ENCODE results near the gene KIF4A. TPM values are rescaled to one million over a fixed set of nuclear protein-coding genes. Genes with fewer than 3 reads are reported as not detected.

The KIF4A gene
- total RNA-seq, 1 donor from 2014 or later, result 9.4 TPM

DNA sequence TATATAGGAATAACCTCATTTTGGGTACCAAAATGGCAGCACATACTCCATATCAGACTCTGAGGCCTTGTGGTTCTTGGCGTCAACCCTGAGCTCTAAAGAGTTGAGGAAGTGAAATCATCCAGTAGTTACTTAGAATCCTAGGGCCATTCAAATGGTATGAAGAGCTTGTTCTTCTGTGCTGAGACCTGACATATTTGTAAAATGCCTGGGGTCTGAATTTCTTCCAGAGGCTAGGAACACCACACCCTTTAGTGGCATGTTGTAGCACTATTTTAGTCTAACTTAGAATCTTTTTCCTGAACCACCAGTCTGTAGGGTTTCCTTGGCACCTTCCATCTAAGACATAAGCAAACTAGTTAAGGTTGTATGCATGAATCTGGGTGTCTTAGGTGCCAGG, 115.1 kb downstream of the KIF4A start:
- ATAC-seq, result no peak

DNA sequence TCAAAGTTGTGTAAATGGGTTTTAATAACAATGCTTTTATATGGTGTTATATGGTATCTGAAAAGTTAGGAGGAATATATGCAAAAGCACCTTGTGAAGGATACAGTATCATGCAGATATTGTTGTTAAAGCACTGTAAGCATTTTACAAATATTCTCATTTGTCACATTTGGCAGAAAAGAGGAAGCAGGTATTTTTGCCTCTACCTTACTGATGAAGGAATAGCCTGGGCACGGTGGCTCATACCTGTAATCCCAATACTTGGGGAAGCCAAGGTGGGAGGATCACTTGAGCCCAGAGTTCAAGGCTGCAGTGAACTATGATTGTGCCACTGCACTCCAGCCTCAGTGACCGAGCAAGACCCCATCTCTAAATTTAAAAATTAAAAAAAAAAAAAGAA, 121.0 kb downstream of the KIF4A start:
- ATAC-seq, result no peak

DNA sequence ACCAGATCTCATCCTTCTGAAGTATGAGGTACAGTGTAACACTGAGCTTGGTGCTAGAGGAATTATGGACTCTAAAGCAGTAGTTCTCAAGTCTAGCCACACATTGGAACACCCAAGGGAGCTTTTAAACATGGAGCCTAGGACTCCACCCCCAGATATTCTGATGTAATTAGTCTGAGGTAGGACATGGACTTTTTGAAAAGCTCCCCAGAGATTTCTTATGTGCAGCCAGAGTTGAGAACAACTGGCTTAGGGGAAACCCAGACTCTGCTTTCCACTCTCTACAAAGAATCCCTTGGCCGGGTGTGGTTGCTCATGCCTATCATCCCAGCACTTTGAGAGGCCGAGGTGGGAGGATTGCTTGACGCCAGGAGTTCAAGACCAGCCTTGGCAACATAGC, 121.6 kb downstream of the KIF4A start:
- no peak for ATAC-seq

DNA sequence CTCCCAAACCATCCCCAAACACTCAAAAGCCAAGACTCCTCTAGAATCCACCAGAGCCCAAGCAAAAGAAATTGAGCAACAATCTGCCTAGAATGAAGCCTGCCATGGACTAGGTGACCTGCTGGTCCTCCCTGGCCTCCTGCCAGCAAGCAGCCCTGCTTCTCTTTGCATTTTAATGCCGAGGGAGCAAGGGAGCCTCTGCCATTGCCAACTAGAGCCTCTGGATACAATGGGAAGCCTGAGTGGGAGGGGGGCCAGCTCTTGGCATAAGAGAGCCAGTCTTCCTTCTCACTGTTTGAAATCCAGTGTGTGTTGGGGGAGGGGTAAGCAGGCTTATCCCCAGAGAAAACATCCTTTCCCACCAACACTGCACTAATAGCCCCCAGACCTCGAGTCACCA, 131.7 kb downstream of the KIF4A start:
- ATAC-seq, result no peak

DNA sequence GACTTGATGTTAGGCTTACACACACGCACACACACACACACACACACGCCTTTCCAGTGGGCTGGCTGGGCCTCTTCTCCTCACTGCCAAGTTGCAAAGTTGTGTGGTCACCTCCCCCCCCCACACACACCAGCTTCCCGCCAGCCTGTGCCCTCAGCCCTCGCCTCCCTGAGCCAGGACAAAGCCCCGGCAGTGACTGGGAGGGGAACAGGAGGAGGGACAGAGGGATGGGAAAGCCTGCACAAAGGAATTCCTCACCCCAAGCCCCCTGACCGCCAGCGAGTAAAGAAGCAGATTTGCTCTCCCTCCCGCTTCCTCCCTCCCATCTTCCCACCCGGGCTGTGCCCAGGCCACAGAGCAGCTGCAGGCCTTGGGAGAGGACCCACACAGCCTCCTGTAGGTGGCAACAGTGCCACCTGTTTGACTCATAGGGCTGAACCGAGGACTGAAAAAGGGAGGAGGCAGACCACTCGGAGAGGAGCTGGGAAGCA, 133.0 kb downstream of the KIF4A start, which contains the start of gene GDPD2:
GDPD2 (plus strand) TSS at position 464 of the 491 bp plus-strand sequence. CDS start 1,671 bp downstream, outside the sequence.
- ATAC-seq, result peak; percentile 75

DNA sequence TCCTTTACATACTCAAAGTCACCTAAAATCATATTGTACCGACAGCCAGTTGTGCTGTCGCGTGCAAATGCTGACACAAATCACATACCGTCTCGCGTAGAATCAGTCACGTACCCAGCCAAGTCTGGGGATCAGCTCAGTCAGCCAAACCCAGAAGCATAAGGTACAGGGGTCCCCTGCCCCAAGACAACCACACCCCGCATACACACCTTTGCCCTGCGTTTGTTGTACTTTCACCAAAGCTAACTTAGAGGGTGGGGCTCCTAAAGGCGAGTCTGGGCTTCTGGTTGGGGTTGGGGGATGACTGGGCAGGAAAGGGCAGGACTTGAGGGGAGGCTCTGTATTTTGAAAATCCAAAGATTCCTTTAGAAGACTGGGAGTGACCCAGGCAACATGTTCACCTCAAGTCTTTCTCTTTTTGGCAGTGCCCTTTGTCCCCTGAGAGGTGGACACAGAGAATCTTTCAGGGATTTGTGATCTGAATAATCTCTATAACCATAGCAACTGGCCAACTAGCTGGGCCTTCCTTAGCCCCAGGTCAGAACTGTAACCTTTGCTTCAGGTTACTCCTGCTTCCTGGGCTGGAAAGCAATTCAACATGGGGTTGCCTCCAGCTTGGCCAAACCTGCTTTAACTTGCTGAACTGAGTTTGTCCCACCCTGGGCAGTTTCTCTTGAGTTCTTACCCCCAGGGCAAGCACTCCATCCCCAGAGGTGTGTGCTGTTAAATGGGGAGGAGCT, 134.2 kb downstream of the KIF4A start:
- ATAC-seq, result peak; percentile 45

DNA sequence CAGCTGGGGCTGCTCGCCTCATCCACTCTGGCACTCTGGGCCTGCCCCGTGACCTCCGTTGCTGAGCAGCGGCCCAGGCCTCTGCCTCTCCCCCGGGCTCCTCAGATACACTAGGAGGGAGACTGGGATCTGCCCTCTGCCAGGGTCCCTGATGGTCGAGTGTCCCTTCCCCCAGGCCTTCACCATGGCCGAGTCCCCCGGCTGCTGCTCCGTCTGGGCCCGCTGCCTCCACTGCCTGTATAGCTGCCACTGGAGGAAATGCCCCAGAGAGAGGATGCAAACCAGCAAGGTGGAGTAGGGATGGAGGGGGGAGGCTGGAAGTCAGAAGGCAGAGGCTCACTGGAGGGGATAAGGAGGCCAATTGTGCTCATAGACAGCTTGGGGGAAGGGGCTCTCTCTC, 134.9 kb downstream of the KIF4A start:
- no peak for ATAC-seq

DNA sequence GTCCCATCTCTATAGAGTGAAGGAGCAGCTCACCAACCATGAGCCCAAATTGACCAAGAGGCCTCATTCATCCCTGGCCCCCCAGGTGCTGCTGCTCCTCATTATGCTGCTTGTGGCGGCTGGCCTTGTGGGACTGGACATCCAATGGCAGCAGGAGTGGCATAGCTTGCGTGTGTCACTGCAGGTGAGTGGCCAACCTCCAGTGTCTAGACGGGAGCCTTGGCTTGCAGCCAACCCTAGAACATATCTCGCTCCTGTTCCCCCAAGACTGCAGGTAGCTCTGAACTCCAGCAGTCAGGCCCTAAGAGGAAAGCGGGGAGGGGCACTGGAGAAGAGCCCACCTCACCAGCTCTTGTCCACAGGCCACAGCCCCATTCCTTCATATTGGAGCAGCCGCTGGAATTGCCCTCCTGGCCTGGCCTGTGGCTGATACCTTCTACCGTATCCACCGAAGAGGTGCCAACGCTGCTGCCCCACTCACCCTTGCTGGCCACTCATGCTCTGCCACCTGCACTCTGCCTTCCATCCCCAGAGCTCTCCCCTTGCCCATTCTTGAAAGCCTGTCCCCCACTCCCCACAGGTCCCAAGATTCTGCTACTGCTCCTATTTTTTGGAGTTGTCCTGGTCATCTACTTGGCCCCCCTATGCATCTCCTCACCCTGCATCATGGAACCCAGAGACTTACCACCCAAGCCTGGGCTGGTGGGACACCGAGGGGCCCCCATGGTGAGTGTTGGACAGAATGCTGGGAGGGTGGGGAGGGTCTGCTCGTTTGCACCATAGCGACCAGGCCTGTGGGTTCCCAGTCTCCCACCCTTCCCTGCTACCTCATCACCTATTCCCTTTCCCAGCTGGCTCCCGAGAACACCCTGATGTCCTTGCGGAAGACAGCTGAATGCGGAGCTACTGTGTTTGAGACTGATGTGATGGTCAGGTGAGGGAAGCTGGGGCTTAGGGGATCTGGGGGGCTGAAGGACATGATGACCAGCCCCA, 136.7 kb downstream of the KIF4A start:
- ATAC-seq, result no peak

DNA sequence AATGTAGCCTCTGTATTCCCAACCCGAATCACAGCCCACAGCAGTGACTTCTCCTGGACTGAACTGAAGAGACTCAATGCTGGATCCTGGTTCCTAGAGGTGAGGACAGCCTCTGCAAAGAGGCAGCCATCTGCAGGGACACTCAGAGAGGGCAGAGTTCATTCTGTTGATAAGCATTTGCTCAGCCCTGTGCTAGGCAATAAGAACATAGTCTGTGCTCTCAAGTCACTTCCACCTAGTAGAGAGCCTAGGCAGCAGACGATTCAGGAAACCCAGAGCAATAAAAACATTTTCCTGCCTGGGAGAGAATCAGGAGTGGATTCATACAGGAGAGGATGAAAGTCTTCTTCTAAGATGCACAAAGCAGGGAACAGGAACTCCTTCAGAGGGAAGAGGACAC, 137.5 kb downstream of the KIF4A start:
- ATAC-seq, result no peak

DNA sequence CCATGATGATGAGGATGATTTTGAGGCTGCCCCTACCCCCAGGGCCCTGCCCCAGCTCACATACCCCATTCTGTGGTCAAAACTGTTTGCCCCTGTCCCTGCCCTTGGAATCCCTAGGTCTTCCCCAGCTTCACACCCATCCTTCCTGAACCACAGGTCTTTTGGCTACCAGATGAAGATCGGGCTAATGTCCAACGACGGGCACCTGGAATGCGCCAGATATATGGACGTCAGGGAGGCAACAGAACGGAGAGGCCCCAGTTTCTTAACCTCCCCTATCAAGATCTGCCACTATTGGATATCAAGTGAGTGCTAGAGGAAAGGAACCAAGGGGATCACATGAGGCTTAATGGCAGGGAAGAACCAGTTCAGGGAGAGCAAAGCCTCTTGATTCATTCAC, 139.9 kb downstream of the KIF4A start:
- ATAC-seq, result no peak

DNA sequence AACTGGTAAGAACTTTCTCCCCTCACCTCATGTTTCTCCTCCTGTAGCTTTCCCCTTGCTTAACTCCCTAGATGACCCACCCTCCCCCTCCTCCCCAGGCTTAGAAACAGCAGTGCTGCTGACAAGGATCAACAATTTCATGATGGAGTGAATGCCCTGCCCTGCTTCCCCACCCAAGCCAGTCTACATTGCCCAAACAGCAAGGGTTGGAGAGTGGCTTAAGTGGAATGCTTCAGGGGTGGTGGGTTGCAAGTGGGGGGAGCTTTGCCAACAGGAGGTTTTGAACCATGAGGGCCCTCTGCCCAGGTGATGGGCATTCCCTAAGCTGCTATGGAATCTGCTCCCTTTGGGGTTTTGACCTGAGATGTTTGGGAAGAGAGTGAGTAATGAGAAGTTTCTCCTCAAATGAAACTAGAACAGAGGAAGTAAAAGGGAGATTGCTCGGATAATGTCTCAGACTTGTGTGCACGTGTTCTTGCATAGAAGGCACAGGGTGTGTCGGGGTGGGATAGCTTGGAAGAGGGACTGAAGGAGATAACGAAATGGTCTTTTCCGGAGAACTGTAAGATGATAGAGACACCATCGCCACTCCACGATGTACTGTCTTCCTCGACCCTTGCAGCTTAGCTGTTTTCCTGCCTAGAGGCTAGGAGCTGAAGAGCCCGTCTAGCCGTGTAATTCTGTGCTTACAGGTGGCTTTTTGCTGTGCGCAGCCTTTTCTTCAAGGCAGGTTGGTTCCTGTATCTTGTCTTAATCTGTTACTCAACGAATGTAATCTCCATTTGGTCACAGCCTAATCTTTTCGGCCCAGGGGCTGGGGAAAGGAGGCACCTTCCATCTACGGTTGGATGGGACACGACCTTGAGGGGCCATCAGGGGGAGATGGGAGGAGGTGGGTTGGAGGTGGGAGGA, 143.3 kb downstream of the KIF4A start:
- peak; percentile 13 for ATAC-seq

DNA sequence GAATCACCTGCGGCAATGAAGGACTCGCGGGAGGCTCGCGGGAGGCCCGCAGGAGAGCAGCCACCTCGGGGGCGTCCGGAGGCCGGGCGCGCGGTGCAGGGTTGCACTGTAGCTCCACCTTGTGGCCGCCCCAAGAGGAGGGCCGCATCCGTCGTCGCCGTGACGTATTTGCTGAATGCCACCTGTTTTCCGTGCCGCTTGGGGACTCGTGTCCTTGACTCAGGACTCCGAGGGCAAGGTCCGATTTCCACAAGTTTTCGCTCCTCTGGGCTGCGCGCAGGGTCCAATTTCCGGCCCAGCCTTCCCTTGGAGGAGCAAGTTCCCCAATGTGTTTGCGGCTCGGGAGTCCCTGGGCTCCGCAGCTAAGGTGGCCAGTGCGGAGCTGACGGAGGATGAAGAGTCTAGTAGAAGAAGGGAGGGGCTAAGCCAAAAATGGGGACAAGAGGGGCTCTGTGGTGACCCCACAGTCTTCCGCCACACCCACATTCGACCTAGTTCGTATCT, 144.0 kb downstream of the KIF4A start:
- ATAC-seq, result peak; percentile 84

DNA sequence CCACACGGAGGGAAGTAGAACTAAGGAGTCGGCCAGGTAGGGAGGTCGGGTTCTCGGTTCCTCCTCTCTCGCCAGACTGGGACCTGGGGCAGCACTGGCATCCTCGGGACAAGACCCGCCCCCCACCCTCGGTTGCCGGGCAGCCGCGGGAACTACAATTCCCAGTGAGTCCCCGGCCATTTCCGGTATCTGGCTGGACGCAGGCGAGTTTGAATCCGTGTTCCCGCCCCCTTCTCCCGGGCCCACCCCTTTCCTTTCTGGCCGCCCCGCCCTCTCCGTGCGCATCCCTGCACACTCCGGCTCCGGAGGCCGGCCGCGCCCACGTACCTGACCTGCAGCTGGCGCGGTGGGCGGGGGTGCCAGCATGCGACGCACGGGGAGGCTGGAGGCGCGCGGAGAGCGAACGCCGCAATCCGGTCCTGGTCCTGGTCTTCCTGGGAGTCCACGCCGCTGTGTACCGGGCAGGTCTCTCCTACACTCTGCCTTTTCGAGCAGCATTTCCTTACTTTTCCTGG, 144.5 kb downstream of the KIF4A start:
- peak; percentile 86 for ATAC-seq

DNA sequence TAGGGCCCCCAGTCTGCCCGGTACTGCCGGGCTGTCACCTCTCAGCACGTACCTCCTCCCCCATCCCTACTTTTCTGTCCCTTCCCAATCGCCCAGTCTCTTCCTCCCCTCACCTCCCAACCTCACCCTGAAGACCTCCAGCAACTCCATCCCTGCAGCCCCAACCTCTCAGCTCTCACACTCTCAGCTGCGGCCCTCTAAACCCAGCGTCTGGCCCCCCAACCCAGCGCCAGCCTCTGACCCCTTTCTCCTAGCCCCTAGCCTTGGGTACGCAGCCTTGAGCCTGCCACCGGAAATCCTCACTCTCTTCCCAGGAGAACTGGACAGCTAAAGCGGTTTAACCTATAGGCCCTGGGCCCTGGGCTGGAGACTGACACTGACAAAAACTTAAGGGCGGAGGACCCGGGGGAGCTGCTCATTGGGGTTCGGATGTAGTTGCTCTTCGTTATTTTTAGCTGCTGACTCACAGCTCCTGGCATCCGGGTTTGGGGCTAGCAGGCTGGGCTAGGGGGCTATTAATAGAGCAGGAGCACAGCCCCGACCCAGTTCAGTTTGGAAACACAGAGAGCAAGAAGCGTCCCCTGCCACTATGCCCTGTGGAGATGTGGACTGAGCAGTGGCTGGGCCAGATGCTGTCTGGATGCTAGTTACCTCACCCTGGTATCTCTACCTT, 145.1 kb downstream of the KIF4A start:
- no peak for ATAC-seq

DNA sequence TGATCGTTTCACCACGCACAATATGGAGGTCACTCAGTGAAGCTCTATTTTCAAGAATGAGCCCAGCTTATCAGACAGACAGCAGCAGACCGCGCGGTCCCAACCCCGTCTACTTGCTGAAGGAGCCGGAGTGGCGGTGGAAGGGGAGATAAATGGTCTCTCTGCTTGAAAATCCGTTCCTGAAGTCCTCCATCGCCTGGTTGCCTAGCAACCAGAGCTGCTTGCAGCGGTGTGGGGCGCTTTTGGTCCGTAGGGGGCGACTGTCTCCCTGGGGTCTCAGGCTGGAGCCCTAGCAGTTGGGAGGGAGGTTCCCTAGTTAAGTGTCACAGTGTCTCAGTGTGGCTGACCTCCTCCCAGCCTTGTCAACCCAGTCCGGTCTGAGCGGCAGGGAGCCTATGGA, 146.4 kb downstream of the KIF4A start:
- ATAC-seq, result no peak

DNA sequence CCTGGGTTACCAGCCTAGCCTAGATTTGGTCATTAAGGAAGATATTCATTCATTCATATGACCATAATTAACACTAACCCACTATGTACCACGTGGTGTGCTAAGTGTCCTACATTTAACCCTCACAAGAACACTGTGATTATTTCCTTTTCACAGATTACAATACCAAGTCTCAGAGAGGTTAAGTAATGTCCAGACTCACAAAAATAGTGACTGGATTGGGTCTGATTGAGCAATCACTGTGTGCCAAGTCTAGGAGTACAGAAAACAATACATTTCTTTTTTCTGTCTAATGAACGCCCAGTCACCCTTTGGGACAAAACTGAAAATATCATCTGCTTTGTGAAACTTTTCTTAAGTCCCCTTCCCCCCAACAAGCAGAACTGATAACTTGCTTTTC, 147.1 kb downstream of the KIF4A start:
- no peak for ATAC-seq

DNA sequence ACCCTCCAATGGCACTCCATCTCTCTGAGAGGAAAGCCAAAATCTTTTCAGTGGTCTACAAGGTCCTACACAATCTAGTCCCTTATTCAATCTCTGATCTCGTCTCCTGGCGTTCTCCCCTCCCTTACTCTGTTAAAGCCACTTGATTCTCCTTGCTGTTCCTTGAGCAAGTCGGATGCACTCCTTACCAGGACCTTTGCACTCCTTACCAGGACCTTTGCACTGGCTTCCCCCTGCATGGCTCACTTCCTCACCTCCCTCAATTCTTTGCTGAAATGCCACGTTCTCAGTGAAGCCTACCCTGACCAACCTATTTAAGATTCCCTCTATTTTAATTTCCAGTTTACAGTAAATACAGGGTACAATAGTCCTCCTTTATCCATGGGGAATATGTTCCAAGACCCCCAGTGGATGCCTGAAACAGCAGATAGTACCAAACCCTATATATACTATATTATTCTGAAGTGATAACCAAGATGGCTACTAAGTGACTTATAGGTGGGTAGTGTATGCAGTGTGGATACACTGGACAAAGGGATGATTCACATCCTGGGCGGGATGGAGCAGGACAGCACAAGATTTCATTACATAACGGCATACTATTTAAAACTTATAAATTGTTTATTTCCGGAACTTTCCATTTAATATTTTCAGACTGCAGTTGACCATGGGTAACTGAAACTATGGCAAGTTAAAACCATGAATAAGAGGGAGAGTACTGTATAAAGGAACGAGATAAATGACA, 148.2 kb downstream of the KIF4A start:
- no peak for ATAC-seq

DNA sequence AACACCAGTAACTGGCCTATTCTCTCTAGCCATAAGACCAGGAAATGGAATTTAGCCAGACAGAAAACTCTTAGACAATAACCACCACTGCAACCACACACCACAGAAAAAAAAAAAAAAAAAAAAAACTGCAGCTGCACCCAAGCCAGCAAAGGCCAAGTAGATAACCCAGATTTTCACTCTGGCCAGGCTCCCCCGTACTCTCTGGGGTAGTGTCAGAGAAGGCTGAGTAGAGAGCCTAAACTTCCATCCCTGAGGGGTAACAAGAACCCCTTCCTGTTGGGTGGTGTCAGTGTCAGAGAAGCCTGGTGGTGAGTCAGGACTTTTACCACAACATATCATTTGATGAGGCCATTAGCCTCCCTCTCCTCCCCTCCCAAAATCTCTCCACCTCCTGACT, 149.1 kb downstream of the KIF4A start:
- no peak for ATAC-seq

DNA sequence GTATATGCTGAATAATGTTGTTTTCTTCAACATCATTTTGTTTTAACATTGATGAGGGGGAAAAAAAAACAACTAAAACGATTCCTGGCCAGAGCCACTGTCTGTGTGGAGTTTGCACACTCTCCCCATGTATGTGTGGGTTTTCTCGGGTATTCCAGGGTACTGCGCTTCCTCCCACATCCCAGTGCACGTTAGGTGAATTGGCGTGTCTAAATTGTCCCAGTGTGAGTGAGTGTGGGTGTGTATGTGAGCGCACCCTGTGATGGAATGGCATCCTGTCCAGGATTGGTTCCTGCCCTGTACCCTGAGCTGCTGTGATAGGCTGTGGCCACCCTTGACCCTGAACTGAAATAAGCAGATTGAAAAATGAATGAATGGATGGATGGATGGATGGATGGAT, 152.3 kb downstream of the KIF4A start:
- ATAC-seq, result no peak

DNA sequence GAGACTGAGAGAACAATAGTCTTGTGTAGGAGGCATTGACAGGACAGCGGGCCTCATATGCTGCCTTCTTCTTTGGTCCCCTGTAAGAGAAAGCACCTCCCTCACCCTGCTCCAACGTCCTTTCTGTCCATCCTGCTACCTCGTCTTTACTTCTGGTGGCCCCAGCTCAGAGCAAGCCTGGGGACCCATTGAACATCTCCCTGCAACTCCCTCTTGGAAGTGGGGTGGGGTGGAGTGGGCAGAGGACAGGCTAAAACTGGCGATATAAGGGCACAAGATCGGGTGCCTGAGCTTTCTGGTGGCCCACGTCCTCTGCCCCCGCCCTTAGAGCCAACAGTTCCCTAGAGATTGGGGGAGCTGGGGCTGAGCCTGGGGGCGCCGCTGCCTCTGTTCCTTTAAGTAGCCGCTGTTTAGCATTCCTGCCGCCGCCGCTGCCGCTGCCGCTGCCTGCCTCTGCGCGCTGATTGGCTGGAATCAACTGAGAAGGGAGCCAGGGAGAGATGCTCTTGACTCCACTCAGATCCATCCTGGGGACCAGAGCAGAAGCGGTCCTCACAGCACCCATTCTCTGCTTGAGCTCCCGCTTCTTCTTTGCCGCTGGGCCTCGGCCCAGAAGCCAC, 154.5 kb downstream of the KIF4A start, which contains the start of gene DLG3:
DLG3 (plus strand) TSS at position 510 of the 620 bp plus-strand sequence. CDS start 367 bp downstream, outside the sequence.
- ATAC-seq, result peak; percentile 33

All from esophagus mucosa (tissue), 1 donor.